Type B pancreatic cell (in vitro differentiated cells): Measurements from ENCODE around the gene RNH1. TPM values are rescaled to one million over a fixed set of nuclear protein-coding genes. Genes with fewer than 3 reads are reported as not detected.
A peak's percentile ranks its signal among the peaks of the same experiment; 100 is the strongest.

Experiments
- DNase-seq: peaks from one replicate; pipeline ENCODE4 v3.0.0; 2021; ENCODE audit warnings: mixed read lengths; ENCODE audit not compliant: unreplicated experiment; ENCODE audit errors: extremely low spot score
- H3K27ac Mint-ChIP-seq: 2 replicates; pipeline ENCODE4 v1.8.0; 2021; ENCODE audit warnings: mild to moderate bottlenecking, mixed read lengths
- H3K27me3 Mint-ChIP-seq: 2 replicates; pipeline ENCODE4 v1.8.0; 2021; ENCODE audit warnings: mixed read lengths
- H3K36me3 Mint-ChIP-seq: 2 replicates; pipeline ENCODE4 v1.8.0; 2021; ENCODE audit warnings: mixed read lengths
- H3K4me1 Mint-ChIP-seq: one replicate; pipeline ENCODE4 v1.8.0; 2021; ENCODE audit warnings: mixed read lengths; ENCODE audit not compliant: unreplicated experiment
- H3K4me3 Mint-ChIP-seq: 2 replicates; pipeline ENCODE4 v1.8.0; 2021; ENCODE audit warnings: mild to moderate bottlenecking, mixed read lengths
- H3K9me3 Mint-ChIP-seq: 2 replicates; pipeline ENCODE4 v1.8.0; 2021; ENCODE audit warnings: mixed read lengths
- CTCF ChIP-seq: fragments of 200-600 bp; sonication (generic); conservative IDR thresholded peaks from 2 replicates; pipeline ENCODE4 v1.5.0; 2021; ENCODE audit warnings: antibody characterized with exemption, mild to moderate bottlenecking
- total RNA-seq: library from RNA; stranded (reverse); gene quantifications from 2 replicates; pipeline ENCODE4 v1.2.1, GENCODE V29; 2021; ENCODE audit warnings: low replicate concordance

The RNH1 gene
- total RNA-seq, 1 donor from 2014 or later, result 84.5 TPM

DNA sequence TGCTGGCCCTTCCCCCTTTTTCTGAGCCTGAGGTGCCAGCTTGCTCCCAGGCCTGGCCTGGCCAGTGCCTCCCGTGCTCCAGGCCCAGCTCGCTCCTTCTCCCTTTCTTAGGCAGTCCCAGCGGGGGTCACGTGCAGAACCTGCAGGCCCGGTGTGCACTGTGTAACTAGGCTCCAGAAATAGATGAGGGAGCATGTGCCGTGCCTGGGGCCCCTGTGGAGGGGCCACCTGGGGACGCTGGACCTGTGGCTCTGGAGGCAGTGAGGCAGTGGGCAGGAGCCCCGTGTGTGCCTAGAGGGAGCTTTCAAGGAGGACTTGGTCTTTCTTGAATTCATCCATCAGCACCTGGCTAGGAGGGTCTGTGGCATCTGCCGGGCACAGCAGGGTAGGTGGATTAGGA, 45.4 kb downstream of the RNH1 start:
- peaks cover 3% of the 10 kb centered on the region for H3K9me3 Mint-ChIP-seq
- DNase-seq, result no peak
- H3K4me3 Mint-ChIP-seq, result no peak overlapping the region
- peaks cover 9% of the 10 kb centered on the region for H3K4me1 Mint-ChIP-seq
- TF ChIP-seq CTCF, result no peak
- H3K36me3 Mint-ChIP-seq, result peaks cover 15% of the 10 kb centered on the region
- peak overlapping the region; percentile 99 for H3K27ac Mint-ChIP-seq
- H3K27me3 Mint-ChIP-seq, result no peaks in the 10 kb centered on the region

GRCh38 chr11:460331-461199, 46.5 kb downstream of the RNH1 start:
- peaks cover 7% of the 10 kb centered on the region for H3K4me1 Mint-ChIP-seq
- H3K9me3 Mint-ChIP-seq, result no peaks in the 10 kb centered on the region
- peak; percentile 68 for DNase-seq
- peak overlapping the region; percentile 69 for H3K4me3 Mint-ChIP-seq
- no peak for TF ChIP-seq CTCF
- H3K27ac Mint-ChIP-seq, result peak overlapping the region; percentile 99
- no peaks in the 10 kb centered on the region for H3K27me3 Mint-ChIP-seq
- H3K36me3 Mint-ChIP-seq, result peaks cover 10% of the 10 kb centered on the region

GRCh38 chr11:459511-460220, 47.4 kb downstream of the RNH1 start:
- no peak for DNase-seq
- Mint-ChIP-seq H3K36me3 (peaks cover 12% of the 10 kb centered on the region), H3K4me1 (peaks cover 9% of the 10 kb centered on the region), H3K4me3 (no peak overlapping the region), H3K9me3 (no peaks in the 10 kb centered on the region), H3K27ac (peak overlapping the region; percentile 99), H3K27me3 (no peaks in the 10 kb centered on the region)
- TF ChIP-seq CTCF, result no peak

DNA sequence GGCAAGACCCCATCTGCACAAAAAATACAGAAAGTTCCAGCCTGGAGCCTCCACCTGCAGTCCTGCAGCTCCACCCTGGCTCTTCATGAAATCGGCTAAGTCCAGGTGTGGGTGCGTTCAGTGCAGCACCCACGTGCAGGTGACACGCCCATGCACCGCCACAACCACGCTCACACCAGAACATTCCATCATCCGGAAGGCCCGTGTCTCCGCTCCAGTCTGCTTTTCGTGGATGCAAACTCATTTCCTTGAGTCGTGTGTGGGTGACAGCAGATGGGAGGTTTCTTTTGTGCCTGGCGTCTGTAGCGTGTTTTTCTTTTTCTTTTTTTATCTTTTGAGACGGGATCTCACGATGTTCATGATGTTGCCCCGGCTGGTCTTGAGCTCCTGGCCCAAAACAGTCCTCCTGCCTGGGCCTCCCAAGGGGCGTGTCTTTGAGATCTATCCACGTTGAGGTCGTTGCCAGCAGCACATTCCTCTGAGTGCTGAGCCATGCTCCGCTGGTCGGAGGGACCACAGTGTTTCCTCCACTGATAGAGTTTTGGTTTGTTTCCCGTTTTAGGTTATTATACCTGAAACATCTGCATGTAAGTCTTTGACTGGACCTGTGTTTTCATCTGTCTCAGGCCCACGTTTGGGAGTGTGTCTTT, 49.8 kb downstream of the RNH1 start:
- Mint-ChIP-seq H3K4me3 (no peak overlapping the region), H3K9me3 (no peaks in the 10 kb centered on the region), H3K27me3 (no peaks in the 10 kb centered on the region), H3K4me1 (peaks cover 9% of the 10 kb centered on the region), H3K27ac (peak overlapping the region; percentile 94), H3K36me3 (peaks cover 12% of the 10 kb centered on the region)
- TF ChIP-seq CTCF, result no peak
- DNase-seq, result no peak

- DNase-seq, result no peak
- H3K4me3 Mint-ChIP-seq, result no peak overlapping the region
- H3K27ac Mint-ChIP-seq, result peak overlapping the region; percentile 94
- H3K9me3 Mint-ChIP-seq, result no peaks in the 10 kb centered on the region
- peaks cover 12% of the 10 kb centered on the region for H3K36me3 Mint-ChIP-seq
- TF ChIP-seq CTCF, result no peak
- H3K4me1 Mint-ChIP-seq, result peaks cover 10% of the 10 kb centered on the region
- H3K27me3 Mint-ChIP-seq, result no peaks in the 10 kb centered on the region
Measured at GRCh38 chr11:456533-456932, 50.5 kb downstream of the RNH1 start.
